Measurements from ENCODE around the gene UQCC2.
A peak's percentile ranks its signal among the peaks of the same experiment; 100 is the strongest.

DNA sequence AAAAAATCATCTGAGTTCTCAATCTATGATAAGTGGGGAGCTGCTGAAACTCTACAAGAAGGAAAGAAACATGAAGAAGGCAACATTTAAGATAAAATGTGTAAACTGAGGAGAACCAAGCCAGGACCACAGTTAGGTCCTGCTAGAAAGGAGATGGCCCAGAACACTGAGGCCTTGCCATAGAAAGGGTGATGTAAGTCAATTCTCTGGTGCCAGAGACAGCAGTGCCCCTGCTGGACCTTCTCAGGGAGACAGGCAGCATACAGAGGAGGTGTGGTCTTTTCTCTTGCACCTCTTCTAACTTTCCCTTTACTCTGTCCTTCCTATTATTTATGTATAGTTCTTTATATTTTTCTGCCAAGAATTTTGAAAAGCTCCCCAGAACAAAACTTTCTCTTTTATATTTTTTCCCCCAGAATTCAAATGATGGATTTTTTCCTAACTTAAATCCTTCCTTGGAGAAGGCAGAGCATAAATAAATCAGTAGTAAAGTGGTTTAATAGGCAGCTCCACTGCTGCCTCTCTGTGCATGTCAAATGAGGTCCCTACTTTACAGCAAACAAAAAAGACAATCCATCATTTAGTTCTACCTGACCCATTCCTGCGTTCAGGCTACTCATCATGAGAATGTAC is 9.0 kb downstream of the UQCC2 start:
- TF ChIP-seq, protein P1, sequence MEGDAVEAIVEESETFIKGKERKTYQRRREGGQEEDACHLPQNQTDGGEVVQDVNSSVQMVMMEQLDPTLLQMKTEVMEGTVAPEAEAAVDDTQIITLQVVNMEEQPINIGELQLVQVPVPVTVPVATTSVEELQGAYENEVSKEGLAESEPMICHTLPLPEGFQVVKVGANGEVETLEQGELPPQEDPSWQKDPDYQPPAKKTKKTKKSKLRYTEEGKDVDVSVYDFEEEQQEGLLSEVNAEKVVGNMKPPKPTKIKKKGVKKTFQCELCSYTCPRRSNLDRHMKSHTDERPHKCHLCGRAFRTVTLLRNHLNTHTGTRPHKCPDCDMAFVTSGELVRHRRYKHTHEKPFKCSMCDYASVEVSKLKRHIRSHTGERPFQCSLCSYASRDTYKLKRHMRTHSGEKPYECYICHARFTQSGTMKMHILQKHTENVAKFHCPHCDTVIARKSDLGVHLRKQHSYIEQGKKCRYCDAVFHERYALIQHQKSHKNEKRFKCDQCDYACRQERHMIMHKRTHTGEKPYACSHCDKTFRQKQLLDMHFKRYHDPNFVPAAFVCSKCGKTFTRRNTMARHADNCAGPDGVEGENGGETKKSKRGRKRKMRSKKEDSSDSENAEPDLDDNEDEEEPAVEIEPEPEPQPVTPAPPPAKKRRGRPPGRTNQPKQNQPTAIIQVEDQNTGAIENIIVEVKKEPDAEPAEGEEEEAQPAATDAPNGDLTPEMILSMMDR (IDR thresholded peaks at IDR 0.05), result peak; percentile 65
- no peak for TF ChIP-seq EZH2phosphoT487 (IDR thresholded peaks at IDR 0.05; ENCODE audit: borderline replicate concordance, low read depth)
- no peak for TF ChIP-seq ELF1 (IDR thresholded peaks at IDR 0.05)

Data from SK-N-SH (cell line).